Measurements from ENCODE around the gene RNGTT.

Gene RNGTT

GRCh38 chr6:89007209-89008000, 44.0 kb upstream of the RNGTT start:
- peak; percentile 41 for DNase-seq (ENCODE audit: low read depth)
- H3K4me3 ChIP-seq (ENCODE audit: low read depth, low read length) = no peak overlapping the region
- no peak for TF ChIP-seq CTCF (conservative IDR thresholded peaks at IDR 0.05; ENCODE audit: low read depth, low read length)

GRCh38 chr6:89002523-89002922, 39.1 kb upstream of the RNGTT start:
- no peak overlapping the region for H3K4me3 ChIP-seq (ENCODE audit: low read depth, low read length)
- TF ChIP-seq CTCF (conservative IDR thresholded peaks at IDR 0.05; ENCODE audit: low read depth, low read length) = no peak
- DNase-seq (ENCODE audit: low read depth) = no peak

- no peak for DNase-seq (ENCODE audit: low read depth)
- TF ChIP-seq CTCF (conservative IDR thresholded peaks at IDR 0.05; ENCODE audit: low read depth, low read length) = no peak
- no peak overlapping the region for H3K4me3 ChIP-seq (ENCODE audit: low read depth, low read length)
These were observed 33.9 kb upstream of the RNGTT start for GRCh38 chr6:88997327-88997726.

GRCh38 chr6:88992741-88993552, 29.5 kb upstream of the RNGTT start:
- no peak overlapping the region for H3K4me3 ChIP-seq (ENCODE audit: low read depth, low read length)
- DNase-seq (ENCODE audit: low read depth) = no peak
- TF ChIP-seq CTCF (conservative IDR thresholded peaks at IDR 0.05; ENCODE audit: low read depth, low read length) = no peak

GRCh38 chr6:88989215-88989614, 25.8 kb upstream of the RNGTT start:
- TF ChIP-seq CTCF (conservative IDR thresholded peaks at IDR 0.05; ENCODE audit: low read depth, low read length) = no peak

GRCh38 chr6:88987922-88988321, 24.5 kb upstream of the RNGTT start:
- TF ChIP-seq CTCF (conservative IDR thresholded peaks at IDR 0.05; ENCODE audit: low read depth, low read length) = no peak
- DNase-seq (ENCODE audit: low read depth) = no peak
- H3K4me3 ChIP-seq (ENCODE audit: low read depth, low read length) = no peak overlapping the region

More at GRCh38 chr6:88989215-88989614, 25.8 kb upstream of the RNGTT start:
- no peak overlapping the region for H3K4me3 ChIP-seq (ENCODE audit: low read depth, low read length)
- peak; percentile 84 for DNase-seq (ENCODE audit: low read depth)
